GM20431 (cell line): ENCODE data around the gene FAM110C.

Experiments used
- in situ Hi-C: fragments of 300-500 bp; cut with MseI, MboI; formaldehyde crosslinking; loops from one replicate; pipeline ENCODE4 v1.15.0; 2020; ENCODE audit warnings: low sequenced_read_pairs; ENCODE audit not compliant: unreplicated experiment

Gene FAM110C

DNA sequence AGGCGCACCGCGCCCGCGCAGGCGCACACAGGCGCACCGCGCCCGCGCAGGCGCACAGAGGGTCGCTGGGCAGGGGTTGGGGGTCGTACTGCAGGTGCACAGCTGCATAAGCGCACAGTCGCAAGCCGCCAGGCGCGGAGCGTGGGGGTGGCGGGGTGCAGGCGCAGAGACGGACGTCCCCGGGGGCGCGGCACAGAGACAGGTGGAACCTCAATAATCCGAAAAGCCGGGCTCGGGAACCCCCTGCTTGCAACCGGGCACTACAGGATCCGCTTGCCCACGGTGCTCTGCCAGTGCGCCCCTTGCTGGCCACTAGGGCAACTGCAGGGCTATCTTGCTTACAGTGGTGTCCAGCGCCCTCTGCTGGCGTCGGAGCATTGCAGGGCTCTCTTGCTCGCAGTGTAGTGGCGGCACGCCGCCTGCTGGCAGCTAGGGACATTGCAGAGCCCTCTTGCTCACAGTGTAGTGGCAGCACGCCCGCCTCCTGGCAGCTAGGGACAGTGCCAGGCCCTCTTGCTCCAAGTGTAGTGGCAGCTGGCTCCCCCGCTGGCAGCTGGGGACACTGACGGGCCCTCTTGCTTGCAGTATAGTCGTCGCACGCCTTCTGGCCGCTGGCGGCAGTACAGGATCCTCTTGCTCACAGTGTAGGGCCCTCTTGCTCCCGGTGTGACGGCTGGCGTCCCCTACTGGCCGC, 34.9 kb downstream of the FAM110C start:
- in situ Hi-C loops: no loop called here

DNA sequence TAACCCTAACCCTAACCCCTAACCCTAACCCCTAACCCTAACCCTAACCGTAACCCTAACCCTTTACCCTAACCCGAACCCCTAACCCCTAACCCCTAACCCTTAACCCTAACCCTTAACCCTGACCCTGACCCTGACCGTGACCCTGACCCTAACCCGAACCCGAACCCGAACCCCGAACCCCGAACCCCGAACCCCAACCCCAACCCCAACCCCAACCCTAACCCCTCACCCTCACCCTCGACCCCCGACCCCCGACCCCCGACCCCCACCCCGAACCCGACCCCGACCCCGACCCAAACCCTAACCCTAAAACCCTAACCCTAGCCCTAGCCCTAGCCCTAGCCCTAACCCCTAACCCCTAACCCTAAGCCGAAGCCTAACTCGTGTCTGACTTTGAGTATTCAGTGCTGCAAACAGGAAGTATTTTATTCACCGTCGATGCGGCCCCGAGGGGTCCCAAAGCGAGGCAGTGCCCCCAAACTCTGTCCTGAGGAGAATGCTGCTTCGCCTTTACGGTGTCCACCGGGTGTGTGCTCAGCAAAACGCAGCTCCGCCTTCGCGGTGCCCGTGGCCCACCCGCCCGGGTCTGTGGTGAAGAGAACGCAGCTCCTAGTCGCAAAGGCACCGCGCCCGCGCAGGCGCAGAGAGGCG, 36.0 kb downstream of the FAM110C start:
- in situ Hi-C loops: no loop called here
